Peyer's patch (tissue), 4 donors: ENCODE measurements around the gene SLC4A1.

Source experiments
- POLR2A ChIP-seq, 2 donors: fragments of 450-650 bp; IDR thresholded peaks; one replicate each; pipeline ENCODE4 v1.5.1; 2017; ENCODE audit warnings: antibody characterized with exemption in 2 of 2, mild to moderate bottlenecking in 2 of 2, moderate library complexity in 2 of 2
- TF ChIP-seq, protein P1 (sequence below), 6 experiments: fragments of 450-650 bp in 4 of 6; fragments of 200-600 bp in 2 of 6; sonication (generic) in 1 of 6; IDR thresholded peaks; one replicate each; pipeline ENCODE4 v1.5.1; 2017 to 2019; ENCODE audit warnings: antibody characterized with exemption in 6 of 6, mild to moderate bottlenecking in 3 of 6, moderate library complexity in 1 of 6

DNA sequence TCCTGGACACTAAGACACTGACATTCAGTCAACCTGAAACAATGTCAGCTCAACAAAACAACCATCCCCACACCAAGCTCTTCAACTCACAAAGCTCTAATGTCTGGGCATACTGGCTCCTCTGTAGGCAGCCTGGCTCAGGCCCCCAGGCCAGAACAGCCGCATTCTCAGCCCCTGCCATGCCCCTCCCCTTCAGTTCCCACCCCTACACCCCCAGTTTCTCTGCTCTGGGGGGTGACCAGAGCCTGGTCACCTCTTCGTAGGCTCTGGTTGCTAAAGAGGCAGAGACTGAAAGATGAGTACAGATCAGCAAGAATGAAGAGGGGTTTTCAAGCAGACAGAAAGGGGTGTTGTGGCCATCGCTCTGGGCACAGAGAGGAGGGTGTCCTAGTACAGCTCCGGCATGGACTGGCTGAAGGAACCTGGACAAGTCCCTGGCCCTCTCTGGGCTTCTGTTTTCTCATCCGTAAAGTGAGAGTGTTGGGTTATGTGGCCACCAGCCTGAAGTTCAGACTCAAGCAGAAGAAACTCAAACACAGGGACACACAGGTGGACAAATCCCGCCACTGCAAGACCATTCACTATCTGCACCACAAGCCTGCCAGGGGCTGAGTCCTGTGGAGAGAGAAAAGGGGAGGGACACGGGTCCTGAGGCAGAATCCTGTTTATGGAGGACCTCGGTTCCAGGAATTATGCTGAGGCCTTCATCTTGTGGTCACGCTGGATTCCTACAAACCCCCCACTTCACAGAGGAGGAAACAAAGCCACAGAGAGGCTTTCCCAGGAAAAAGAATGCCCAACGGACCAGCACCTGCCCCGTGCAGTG, 987 bp upstream of the SLC4A1 start:
- TF ChIP-seq, protein P1, sequence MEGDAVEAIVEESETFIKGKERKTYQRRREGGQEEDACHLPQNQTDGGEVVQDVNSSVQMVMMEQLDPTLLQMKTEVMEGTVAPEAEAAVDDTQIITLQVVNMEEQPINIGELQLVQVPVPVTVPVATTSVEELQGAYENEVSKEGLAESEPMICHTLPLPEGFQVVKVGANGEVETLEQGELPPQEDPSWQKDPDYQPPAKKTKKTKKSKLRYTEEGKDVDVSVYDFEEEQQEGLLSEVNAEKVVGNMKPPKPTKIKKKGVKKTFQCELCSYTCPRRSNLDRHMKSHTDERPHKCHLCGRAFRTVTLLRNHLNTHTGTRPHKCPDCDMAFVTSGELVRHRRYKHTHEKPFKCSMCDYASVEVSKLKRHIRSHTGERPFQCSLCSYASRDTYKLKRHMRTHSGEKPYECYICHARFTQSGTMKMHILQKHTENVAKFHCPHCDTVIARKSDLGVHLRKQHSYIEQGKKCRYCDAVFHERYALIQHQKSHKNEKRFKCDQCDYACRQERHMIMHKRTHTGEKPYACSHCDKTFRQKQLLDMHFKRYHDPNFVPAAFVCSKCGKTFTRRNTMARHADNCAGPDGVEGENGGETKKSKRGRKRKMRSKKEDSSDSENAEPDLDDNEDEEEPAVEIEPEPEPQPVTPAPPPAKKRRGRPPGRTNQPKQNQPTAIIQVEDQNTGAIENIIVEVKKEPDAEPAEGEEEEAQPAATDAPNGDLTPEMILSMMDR (IDR thresholded peaks at IDR 0.05): no peak
- TF ChIP-seq POLR2A (IDR thresholded peaks at IDR 0.05): no peak
